ENCODE measurements around the gene UTP18.
"Not testable (repeated sequence)": the region's sequence is repeated elsewhere in the genome, so short reads cannot be mapped to it uniquely, and the experiment has no call there.

Gene UTP18

DNA sequence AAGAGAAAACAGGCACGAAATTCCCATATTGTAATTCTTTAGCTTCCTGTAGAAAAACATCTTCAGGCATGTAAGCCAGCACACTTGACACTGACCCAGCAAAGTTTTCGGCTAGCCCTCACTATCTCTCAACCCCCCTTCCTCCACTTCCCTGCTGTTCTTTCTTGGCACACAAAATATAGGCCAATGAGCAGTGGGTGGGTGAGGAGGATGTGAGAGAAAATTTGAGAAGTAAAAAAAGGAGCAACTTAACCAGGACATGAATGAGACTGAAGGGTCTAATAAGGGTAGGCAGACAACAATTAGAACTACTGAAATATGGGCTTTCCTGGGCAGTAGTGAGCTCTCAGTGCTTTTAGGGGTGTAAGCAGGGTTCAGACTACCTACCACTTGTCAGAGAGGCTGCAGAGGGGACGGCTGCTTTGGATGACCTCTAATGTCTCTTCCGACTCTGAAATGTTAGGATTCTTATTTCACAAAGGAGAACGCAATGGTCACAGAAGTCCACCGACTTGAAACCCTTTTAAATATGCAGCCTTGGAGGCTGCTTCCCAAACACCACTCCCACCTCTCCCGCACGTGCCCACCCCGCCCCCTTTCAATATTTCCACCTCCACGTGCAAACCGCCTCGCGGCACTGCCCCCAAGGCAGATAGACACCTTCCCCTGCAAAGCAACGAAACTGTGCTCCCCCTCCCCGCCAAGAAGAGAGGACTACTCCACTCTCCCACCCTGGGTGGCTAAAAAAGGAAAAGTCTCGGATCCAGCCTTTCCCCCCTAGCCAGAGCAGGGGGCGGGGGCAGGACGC, 1.4 kb upstream of the UTP18 start:
- no peak for DNase-seq (ENCODE audit: low read depth in 1 of 2, low spot score in 1 of 2)

DNA sequence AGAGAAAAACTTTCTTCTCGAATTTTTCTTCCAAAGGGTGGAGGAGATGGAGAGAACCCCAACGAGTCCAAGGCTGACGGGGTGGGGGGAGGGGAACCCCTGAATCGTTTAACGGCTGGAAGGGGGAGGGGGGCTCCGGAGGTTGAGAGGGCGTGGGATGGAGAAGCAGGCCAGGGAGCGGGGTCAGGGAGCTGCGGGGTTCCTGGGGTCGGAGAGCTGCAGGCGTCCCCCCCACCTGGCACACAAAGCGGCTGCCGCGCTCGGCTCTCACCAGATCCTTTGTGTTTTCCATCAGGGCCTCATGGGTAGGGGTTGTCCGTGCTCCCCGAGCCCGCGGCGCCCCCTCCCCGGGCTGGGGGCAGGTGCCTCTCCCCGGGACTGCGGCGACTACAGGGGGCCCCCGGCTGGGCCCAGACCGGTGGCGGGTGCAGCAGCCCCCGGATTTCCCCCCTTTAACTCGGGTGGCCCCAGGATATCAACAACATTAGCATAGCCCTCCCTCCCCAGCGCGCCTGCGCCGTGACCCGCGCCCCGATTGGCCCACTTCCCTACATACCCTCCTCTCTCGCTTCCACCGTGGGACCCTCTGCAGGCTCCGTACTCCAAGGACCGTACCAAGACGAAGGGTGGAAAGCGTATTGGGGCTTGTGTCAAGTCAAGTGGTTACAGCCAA, 646 bp upstream of the UTP18 start, which contains the start of gene MBTD1:
Gene MBTD1, minus strand, starts transcription at position 486 of the 673 bp plus-strand sequence. CDS start 34,888 bp downstream, outside the sequence.
- DNase-seq (ENCODE audit: low read depth in 1 of 2, low spot score in 1 of 2), result peak; percentile 84 to 88

DNA sequence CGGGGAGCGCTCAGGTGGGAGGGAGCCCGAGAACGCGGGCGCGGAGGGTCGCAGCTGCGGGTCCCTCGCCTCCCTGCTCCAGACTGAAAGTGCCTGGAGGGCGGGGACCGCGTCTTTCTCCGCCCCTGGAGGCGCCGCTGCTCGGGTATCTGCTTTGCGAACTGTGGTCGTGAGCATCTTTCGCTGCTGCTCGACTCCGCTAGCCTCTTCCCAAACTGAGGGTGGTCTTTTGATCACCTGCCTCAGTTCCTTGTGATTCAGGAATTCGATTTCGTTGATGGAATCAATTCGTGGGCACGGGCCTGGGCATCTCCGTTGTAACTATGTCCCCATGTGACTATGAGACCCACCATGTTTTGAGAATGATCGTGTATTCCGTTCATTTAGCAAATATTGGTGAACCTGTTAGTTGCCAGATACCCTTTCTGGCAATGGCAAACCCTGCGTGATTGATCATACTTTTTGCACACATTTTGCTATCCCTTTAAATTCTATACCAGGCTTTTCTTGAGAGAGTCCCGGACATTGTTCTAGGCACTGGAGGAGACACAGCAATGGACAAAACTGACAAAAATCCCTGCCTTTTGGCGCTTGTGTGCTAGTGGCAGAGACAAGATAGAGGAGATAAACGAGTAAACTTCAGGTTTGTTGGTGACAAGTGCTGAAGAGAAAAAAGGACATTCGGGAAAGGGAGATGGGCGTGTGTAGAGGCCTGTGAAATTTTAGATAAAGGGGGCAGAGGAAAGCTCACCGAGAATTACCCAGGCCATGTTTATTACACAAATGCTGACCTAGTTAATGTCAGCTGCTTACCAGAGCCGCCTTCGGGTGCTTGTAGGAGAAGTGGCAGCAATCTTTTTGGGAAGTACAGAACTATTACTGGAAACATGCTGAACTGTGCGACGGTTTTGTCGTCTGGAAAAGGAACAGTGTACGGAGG, 948 bp downstream of the UTP18 start:
- DNase-seq (ENCODE audit: low read depth in 1 of 2, low spot score in 1 of 2), result no peak

DNA sequence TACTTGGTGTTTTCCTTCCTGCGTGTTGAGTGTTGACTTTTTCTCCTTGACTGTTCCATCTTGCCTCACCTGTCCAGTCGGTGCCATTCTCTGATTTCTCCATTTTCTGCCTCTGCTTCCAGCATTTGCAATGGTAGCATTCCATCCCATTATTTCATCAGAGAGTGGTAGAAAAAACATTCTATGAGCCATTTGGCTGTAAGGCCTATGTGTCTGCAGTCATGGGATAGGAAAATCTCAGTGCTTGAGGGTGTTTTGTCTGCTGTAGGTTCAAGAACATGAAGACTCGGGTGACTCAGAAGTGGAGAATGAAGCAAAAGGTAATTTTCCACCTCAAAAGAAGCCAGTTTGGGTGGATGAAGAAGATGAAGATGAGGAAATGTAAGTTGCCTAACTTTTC, 2.7 kb downstream of the UTP18 start:
- DNase-seq (ENCODE audit: low read depth in 1 of 2, low spot score in 1 of 2), result no peak

DNA sequence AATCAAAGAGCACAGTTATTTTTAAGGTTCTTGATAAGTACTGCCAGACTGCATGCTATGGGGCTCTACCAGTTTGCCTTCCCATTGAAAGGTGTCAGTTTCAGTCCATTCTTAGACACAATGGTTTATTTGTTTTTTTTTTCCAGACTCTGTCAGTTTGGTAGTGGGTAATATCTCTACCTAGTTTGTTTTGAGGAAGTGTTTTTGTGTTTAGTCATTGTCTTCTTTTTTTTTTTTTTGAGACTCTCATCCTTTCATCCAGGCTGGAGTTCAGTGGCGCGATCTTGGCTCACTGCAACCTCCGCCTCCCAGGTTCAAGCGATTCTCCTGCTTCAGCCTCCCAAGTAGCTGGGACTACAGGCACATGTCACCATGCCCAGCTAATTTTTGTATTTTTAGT, 4.1 kb downstream of the UTP18 start:
- not testable (repeated sequence) for DNase-seq (ENCODE audit: low read depth in 1 of 2, low spot score in 1 of 2)

DNA sequence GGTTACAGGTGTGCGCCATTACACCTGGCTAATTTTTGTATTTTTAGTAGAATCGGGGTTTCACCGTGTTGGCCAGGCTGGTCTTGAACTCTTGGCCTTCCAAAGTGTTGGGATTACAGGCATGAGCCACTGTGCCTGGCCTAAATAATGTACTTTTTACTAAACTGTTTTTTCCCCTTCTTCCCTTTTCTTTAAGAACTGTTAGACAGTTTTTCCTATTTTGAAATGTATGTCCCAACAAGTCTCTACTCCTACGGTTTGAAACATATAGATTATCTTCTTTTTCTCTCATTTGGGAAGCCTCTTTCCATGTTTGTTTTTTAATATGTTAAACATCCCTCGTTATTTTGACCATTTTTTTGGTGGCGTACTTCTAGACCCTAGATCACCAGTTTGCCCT, 9.6 kb downstream of the UTP18 start:
- no peak for DNase-seq (ENCODE audit: low read depth in 1 of 2, low spot score in 1 of 2)

DNA sequence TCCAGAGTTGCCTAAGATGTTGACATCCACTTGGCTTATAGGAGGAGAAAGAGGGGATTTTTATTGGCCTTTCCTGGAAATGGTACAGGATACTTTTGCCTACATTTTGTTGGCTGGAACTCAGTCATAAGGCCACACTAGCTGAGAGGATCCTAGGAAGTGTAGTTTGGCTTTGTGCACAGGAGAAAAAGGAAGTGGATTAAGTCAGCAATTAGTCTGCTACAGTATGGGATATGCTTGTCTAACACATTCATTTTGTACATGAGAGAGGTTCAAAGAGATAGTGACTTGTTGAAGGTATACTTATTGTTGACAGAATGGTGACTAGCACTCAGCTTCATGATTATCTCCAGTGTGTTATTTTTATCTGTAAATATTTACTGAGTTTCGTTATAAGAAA, 10.3 kb downstream of the UTP18 start:
- DNase-seq (ENCODE audit: low read depth in 1 of 2, low spot score in 1 of 2), result no peak

DNA sequence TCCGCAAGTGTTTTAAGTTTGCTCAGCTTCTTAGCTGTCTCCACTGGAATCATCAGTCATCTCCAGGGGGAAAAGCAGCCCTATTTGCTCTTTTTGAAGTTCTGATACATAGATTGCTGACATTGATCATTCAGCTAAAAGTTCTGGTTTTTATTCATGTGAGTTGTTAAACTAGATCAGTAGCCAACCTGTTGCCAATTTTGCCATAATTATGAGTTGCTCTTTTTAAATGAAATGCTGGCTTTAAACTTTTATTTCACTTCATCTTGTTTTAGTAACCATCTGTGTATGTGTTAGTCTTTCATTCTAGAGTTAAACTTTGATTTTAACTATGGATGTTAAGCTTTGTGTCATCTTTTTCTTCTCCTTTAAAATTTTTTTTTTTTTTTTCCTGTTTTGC, 12.5 kb downstream of the UTP18 start:
- DNase-seq (ENCODE audit: low read depth in 1 of 2, low spot score in 1 of 2), result no peak

DNA sequence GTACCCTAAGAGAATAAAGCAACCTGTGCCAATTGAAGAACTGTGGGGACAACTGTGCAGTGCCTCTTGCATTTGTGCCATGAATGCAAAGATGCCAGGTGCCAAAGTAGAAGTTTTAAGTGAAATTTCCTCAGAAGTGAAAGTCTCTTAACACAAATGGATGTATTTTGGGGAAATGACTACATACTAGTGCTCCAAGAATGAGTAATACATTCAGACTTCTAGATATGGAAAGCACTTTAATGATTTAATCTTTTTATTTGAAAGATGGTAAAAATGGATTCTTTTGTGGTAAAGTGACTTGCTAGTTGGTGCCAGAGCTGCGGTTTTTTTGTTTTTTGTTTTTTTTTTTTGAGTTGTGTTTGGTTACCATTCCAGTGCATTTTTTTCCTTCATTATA, 15.0 kb downstream of the UTP18 start:
- no peak for DNase-seq (ENCODE audit: low read depth in 1 of 2, low spot score in 1 of 2)

DNA sequence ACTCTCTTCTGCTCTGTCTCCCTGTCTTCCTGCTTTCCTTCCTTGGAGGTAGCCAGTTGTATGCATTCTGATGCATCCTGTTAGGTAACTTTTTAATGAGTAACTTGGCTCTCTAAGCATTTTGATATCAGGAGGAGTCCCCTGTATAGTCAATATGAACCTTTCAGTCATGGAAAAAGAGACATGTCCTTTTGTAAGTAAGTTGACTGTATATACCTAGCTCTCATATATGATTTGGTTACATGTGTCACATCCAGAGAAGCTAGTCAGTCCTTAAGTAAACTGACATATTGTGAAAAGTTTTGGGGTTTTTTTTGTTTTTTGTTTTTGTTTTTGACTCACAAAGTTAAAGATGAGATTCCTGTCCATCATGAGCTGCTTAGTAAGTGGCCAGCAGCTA, 18.8 kb downstream of the UTP18 start:
- no peak for DNase-seq (ENCODE audit: low read depth in 1 of 2, low spot score in 1 of 2)

DNA sequence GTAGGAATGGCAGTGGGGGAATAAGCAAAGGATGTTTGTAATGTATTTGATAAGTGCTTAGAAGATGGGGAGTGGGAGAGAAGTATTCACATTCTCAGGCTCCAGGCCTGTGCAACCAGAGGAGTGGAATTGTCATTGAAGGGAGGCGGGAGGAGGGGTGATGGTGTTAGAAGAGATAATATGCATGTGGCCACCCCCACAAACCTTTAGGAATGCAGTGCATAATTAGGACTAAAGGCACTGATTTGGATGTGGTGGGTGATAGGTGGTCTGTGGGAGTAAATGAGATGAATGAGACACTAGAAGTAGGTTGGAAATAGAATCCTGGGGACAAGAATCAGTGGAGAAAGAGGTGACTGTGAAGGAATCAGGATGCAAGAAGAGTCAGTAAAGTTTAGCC, 27.1 kb downstream of the UTP18 start:
- no peak for DNase-seq (ENCODE audit: low read depth in 1 of 2, low spot score in 1 of 2)

DNA sequence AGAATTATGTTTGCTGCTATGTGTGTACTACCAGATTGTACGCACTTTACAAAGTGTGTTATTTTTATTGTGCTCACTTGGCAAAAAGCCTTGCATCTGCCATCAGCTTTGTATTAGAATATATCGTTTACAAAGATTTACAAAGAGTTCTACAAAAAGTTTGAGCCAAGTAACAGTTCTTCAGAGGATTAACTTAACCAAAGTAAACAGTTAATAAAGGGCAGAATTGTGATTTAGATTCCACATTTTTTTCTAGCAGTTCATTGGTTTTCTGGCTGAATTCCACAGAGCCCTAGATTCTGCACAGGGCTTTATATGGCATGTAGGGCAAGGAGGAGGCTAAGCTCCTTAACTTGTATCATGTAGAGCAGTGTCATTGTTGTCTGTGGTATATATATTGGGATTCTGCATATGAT, 29.4 kb downstream of the UTP18 start:
- DNase-seq (ENCODE audit: low read depth in 1 of 2, low spot score in 1 of 2), result no peak

DNA sequence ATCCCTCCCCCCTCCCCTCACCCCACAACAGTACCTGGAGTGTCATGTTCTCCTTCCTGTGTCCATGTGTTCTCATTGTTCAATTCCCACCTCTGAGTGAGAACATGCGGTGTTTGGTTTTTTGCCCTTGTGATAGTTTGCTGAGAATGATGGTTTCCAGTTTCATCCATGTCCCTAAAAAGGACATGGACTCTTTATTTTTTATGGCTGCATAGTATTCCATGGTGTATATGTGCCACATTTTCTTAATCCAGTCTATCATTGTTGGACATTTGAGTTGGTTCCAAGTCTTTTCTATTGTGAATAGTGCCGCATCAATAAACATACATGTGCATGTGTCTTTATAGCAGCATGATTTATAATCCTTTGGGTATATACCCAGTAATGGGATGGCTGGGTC, 34.0 kb downstream of the UTP18 start:
- DNase-seq (ENCODE audit: low read depth in 1 of 2, low spot score in 1 of 2), result not testable (repeated sequence)

DNA sequence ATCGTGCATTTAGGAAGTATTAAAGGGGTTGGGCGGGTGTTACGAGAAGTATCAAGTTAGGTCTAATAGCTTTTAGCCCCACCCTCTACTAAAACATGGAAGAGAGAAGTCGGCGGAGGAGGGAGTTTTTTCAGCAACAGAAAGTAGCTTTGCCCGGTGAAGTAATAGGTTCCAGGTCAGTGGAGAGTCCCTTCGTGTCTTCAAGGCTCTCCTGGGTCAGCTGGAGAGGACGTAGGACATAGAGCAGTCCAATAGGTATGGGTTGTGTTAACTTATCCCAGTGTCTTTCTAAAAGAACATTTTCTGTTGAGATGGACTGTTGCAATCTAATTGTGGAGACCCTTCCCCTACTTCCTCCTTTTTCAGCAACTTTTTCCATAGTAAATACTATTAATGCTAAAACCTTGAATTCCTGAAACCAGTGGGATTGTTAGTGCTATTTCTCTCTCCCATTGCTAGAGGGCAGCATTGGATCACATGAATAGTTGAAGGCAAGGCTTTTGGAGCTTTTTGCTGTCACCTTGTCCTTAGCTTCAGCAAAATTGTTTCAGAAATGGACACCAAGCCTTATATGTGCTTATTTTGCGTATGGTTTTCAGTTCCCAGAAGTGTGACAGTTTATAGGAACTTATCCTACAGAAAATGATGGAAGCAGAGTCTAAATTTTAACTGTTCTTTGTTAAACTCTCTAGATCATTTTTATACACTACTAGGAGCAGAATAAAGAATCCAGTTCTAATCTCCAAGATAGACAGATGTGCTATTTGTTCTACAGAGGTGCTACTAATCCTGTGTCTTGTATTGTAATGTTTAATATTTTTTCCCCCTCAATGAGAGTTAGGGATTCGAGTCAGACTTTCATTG, 38.4 kb downstream of the UTP18 start:
- no peak for DNase-seq (ENCODE audit: low read depth in 1 of 2, low spot score in 1 of 2)

DNA sequence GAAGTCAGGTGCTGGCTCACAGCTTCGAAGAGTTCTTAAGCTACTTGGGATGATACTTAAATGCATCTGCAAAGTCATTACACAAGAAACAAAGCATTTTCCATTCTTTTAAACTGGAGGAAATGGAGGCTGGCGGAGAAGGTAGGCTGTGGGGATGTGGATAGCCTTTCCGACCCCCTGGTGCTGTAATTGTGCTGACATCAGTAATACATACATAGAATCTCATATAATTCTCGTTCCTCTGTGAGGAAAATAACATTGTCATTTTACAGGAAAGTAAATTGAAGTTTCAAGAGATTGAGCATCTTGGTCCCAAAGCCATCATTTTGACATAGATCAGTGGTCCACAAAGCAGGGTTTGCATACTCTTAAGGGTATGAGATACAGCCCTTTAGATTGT, 39.5 kb downstream of the UTP18 start:
- DNase-seq (ENCODE audit: low read depth in 1 of 2, low spot score in 1 of 2), result no peak

DNA sequence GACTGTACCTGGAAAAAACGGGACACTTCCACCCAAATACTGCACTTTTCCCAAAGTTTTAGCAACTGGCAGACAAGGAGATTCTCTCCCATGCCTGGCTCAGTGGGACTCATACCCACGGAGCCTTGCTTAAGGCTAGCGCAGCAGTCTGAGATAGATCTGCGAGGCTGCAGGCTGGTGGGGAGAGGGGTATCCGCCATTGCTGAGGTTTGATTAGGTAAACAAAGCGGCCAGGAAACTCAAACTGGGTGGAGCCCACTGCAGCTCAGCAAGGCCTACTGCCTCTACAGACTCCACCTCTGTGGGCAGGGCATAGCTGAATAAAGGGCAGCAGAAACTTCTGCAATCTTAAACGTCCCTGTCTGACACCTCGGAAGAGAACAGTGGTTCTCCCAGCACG, 44.8 kb downstream of the UTP18 start:
- DNase-seq (ENCODE audit: low read depth in 1 of 2, low spot score in 1 of 2), result no peak

DNA sequence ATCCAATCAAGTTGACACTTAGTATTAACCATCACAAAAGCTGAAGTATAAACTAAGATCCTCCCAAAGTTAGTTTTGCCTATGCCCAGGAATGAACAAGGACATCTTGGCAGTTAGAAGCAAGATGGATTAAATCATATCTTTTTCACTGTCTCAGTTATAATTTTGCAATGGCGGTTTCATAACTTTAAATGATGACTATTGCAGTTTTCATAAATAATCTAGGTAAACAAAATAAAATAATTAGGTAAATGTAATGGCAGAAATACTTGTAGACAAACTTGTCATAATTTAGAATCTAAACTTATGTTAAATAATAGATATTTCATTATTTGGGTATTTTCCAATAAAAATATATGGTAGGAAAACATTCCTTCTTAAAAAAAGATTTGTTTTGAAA, 51.7 kb downstream of the UTP18 start:
- not testable (repeated sequence) for DNase-seq (ENCODE audit: low read depth in 1 of 2, low spot score in 1 of 2)

DNA sequence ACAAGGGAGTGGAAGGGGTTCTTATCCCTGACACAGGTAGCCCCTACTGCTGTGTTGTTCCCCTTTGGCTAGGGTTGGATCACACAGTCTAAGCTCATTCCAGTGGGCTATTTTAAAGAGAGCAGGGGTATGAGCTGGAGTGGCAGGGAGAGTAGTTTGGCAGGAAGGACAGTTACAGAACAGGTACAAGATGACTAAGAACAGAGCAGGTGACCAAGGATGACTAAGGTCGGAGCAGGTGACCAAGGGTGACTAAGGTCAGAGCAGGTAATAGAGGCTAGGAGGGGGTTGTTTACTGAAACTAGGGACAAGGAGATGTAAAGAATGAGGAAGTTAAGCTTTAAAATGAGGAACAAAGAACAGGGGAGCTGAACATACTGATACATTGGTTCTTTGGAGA, 58.8 kb downstream of the UTP18 start:
- no peak for DNase-seq (ENCODE audit: low read depth in 1 of 2, low spot score in 1 of 2)

DNA sequence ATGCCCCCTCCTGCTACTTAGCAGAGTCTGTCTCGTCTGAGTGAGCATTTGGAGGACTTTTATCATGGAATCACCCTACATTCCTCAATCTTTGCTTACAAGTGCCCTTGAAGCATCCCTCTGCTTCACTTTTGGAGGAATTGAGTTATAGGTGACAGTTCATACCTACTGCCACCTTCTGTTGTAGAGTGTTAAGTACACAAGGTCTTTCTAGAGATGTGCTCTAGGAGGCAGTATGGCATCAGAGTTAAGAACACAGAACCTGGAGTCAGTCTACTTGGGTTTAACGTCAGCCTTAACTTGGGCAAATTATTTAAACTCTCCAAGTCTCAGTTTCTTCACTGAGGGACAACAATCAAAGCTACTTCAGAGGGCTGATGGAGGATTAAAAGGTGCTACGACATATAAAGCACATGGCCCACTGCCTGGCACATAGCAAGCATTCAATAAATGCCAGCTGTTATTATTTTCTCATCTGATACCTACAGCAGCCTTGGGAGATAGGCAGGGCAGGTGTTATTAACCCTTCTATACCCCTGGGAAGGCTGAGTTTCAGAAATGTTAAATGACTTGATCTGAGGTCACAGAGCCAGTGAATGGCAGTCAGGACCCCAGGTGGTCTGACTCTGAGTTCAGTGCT, 62.2 kb downstream of the UTP18 start:
- DNase-seq (ENCODE audit: low read depth in 1 of 2, low spot score in 1 of 2), result no peak

DNA sequence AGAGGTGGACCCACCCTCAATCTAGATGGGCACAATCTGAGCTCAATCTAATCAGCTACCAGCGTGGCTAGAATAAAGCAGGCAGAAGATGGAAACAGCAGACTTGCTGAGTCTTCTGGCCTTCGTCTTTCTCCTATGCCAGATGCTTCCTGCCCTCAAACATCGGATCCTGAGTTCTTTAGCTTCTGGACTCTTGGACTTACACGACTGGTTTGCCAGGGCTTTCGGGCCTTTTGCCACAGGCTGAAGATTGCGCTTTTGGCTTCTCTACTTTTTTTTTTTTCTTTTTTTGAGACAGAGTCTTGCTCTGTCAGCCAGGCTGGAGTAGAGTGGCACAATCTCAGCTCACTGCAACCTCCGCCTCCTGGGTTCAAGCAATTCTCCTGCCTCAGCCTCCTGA, 65.1 kb downstream of the UTP18 start:
- DNase-seq (ENCODE audit: low read depth in 1 of 2, low spot score in 1 of 2), result no peak
